HL-60 (cell line): ENCODE measurements around the gene PTTG1IP.
A peak's percentile ranks its signal among the peaks of the same experiment; 100 is the strongest.

Source experiments
- DNase-seq, 2 experiments: peaks; one replicate each; pipeline ENCODE4 v3.0.0-alpha.2; 2010 to 2020; ENCODE audit warnings: low read depth in 1 of 2, low spot score in 1 of 2
- H3K27ac ChIP-seq: fragments of 250-450 bp; sonication (Bioruptor Pico); replicated peaks from 2 replicates; pipeline ENCODE4 v1.5.1; 2020; ENCODE audit warnings: mild to moderate bottlenecking, moderate library complexity
- H3K27me3 ChIP-seq: fragments of 250-450 bp; sonication (Bioruptor Pico); 2 replicates; pipeline ENCODE4 v1.5.1; 2021; ENCODE audit warnings: mild to moderate bottlenecking, moderate library complexity; ENCODE audit not compliant: insufficient read depth, poor library complexity, severe bottlenecking
- H3K4me3 ChIP-seq: replicated peaks from 2 replicates; pipeline ENCODE4 v1.5.1; 2011; ENCODE audit warnings: mild to moderate bottlenecking, control low read depth, low read length; ENCODE audit not compliant: insufficient read depth
- CTCF ChIP-seq: IDR thresholded peaks from one replicate; pipeline ENCODE4 v1.5.1; 2011; ENCODE audit warnings: low read length, control low read depth, inconsistent platforms; ENCODE audit not compliant: insufficient read depth
- GABPA ChIP-seq: IDR thresholded peaks from 2 replicates; pipeline ENCODE4 v1.6.1; 2012; ENCODE audit warnings: low read depth
- POLR2AphosphoS5 ChIP-seq: IDR thresholded peaks from 2 replicates; pipeline ENCODE4 v1.6.1; 2012; ENCODE audit warnings: low read depth
- SPI1 ChIP-seq: IDR thresholded peaks from 2 replicates; pipeline ENCODE4 v1.6.1; 2012; ENCODE audit warnings: low read depth, mild to moderate bottlenecking, borderline replicate concordance
- TF ChIP-seq, protein P1 (sequence below): IDR thresholded peaks from 2 replicates; pipeline ENCODE4 v1.6.1; 2012; ENCODE audit warnings: low read depth; ENCODE audit not compliant: insufficient replicate concordance

The PTTG1IP gene

GRCh38 chr21:44869781-44870747, 3.4 kb downstream of the PTTG1IP start:
- Histone ChIP-seq H3K4me3 (no peak overlapping the region), H3K27ac (no peak overlapping the region), H3K27me3 (no peaks in the 10 kb centered on the region)
- TF ChIP-seq SPI1 (no peak), GABPA (no peak), POLR2AphosphoS5 (no peak)
- no peak for DNase-seq

- no peak for DNase-seq
- no peak overlapping the region for H3K4me3 ChIP-seq
- no peak overlapping the region for H3K27ac ChIP-seq
- TF ChIP-seq POLR2AphosphoS5 (no peak), GABPA (no peak), SPI1 (no peak), CTCF (no peak)
- TF ChIP-seq, protein P1, sequence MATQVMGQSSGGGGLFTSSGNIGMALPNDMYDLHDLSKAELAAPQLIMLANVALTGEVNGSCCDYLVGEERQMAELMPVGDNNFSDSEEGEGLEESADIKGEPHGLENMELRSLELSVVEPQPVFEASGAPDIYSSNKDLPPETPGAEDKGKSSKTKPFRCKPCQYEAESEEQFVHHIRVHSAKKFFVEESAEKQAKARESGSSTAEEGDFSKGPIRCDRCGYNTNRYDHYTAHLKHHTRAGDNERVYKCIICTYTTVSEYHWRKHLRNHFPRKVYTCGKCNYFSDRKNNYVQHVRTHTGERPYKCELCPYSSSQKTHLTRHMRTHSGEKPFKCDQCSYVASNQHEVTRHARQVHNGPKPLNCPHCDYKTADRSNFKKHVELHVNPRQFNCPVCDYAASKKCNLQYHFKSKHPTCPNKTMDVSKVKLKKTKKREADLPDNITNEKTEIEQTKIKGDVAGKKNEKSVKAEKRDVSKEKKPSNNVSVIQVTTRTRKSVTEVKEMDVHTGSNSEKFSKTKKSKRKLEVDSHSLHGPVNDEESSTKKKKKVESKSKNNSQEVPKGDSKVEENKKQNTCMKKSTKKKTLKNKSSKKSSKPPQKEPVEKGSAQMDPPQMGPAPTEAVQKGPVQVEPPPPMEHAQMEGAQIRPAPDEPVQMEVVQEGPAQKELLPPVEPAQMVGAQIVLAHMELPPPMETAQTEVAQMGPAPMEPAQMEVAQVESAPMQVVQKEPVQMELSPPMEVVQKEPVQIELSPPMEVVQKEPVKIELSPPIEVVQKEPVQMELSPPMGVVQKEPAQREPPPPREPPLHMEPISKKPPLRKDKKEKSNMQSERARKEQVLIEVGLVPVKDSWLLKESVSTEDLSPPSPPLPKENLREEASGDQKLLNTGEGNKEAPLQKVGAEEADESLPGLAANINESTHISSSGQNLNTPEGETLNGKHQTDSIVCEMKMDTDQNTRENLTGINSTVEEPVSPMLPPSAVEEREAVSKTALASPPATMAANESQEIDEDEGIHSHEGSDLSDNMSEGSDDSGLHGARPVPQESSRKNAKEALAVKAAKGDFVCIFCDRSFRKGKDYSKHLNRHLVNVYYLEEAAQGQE: no peak
- no peaks in the 10 kb centered on the region for H3K27me3 ChIP-seq
These were observed 4.8 kb downstream of the PTTG1IP start for GRCh38 chr21:44868707-44869106.

DNA sequence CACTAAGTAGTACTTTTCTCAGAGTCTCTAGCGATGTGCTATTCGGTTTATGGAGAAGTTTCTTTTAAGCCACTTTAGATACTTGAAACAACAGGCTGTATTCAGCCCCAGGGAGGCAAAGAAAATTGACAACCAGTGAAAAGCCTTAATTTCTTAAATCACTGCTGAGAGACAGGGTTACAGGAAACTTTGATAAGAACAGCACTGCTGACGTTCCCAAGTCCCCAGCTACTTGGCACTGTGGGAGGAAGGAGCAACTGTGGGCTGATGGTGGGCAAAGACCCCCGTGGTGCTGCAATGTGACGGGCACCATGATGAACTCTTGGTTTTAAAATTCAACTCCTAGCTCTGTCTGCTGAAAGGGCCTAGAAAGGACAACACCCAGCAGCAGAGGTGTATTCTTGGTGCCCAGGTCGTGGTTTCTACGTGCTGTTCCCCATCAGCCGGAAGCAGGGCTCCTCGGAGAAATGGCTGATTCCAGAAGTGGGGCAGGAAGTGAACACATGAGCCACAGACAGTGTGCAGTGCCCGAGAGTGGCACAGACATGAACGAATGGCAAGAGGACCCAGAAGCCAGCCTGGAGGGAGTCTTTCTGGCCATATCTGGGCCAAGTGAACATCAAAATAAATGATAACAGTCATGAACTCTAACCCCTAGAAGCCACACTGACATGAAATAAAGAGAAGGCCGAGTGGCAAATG, 5.3 kb downstream of the PTTG1IP start:
- H3K27me3 ChIP-seq: no peaks in the 10 kb centered on the region
- peak in 1 of 2 experiments; percentile 40 for DNase-seq
- H3K27ac ChIP-seq: no peak overlapping the region

More for the DNA sequence above, 5.3 kb downstream of the PTTG1IP start:
- no peak for TF ChIP-seq CTCF
- TF ChIP-seq, protein P1: no peak
- TF ChIP-seq GABPA: no peak
- TF ChIP-seq POLR2AphosphoS5: no peak
- H3K4me3 ChIP-seq: no peak overlapping the region
